ENCODE measurements around the gene SEMA3B.
"Not testable (repeated sequence)": the region's sequence is repeated elsewhere in the genome, so short reads cannot be mapped to it uniquely, and the experiment has no call there.

DNA sequence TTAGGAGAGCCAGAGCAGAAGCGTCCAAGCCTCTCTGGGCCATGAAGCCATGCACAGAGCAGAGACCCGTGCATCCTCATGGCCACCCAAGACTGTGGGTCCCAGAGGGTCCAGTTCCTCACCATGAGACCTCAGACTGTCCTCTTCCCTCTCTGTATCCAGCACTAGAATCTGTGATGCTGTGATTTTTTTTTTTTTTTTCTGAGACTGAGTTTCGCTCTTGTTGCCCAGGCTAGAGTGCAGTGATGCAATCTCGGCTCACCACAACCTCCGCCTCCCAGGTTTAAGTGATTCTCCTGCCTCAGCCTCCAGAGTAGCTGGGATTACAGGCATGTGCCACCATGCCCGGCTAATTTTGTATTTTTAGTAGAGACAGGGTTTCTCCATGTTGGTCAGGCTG lies 24.1 kb upstream of the SEMA3B start:
- TF ChIP-seq, protein P1, sequence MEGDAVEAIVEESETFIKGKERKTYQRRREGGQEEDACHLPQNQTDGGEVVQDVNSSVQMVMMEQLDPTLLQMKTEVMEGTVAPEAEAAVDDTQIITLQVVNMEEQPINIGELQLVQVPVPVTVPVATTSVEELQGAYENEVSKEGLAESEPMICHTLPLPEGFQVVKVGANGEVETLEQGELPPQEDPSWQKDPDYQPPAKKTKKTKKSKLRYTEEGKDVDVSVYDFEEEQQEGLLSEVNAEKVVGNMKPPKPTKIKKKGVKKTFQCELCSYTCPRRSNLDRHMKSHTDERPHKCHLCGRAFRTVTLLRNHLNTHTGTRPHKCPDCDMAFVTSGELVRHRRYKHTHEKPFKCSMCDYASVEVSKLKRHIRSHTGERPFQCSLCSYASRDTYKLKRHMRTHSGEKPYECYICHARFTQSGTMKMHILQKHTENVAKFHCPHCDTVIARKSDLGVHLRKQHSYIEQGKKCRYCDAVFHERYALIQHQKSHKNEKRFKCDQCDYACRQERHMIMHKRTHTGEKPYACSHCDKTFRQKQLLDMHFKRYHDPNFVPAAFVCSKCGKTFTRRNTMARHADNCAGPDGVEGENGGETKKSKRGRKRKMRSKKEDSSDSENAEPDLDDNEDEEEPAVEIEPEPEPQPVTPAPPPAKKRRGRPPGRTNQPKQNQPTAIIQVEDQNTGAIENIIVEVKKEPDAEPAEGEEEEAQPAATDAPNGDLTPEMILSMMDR (IDR thresholded peaks at IDR 0.05; ENCODE audit: extremely low read depth in 1 of 2, insufficient read depth in 1 of 2, low read depth in 1 of 2, low read length in 2 of 2) = not testable (repeated sequence)
- not testable (repeated sequence) for TF ChIP-seq EZH2 (IDR thresholded peaks at IDR 0.05; ENCODE audit: borderline replicate concordance, low read depth, low read length, severe bottlenecking); MYC (IDR thresholded peaks at IDR 0.05; ENCODE audit: low read depth, low read length); FOS (IDR thresholded peaks at IDR 0.05; ENCODE audit: borderline replicate concordance, insufficient read depth, low read length); JUN (IDR thresholded peaks at IDR 0.05; ENCODE audit: borderline replicate concordance, insufficient read depth, insufficient read length, low read depth); POLR2A (IDR thresholded peaks at IDR 0.05; ENCODE audit: low read depth, low read length)
- TF ChIP-seq, protein P2, sequence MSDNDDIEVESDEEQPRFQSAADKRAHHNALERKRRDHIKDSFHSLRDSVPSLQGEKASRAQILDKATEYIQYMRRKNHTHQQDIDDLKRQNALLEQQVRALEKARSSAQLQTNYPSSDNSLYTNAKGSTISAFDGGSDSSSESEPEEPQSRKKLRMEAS (IDR thresholded peaks at IDR 0.05; ENCODE audit: insufficient read depth, insufficient read length) = not testable (repeated sequence)
